H1 (cell line): ENCODE data around the gene SETD9. TPM values are rescaled to one million over a fixed set of nuclear protein-coding genes. Genes with fewer than 3 reads are reported as not detected.

ENCODE experiments used
- CTCF ChIA-PET: fragments of 300-600 bp; sonication (Branson Sonifier 250); formaldehyde crosslinking; loops from one replicate; lab custom pipeline; 2021; ENCODE audit not compliant: partially characterized antibody; lab: Charles Lee
- POLR2A ChIA-PET: fragments of 300-600 bp; sonication (Branson Sonifier 250); formaldehyde crosslinking; loops from one replicate; lab custom pipeline; 2021; ENCODE audit warnings: inconsistent platforms; ENCODE audit not compliant: partially characterized antibody; lab: Charles Lee
- DNase-seq, 2 experiments: peaks; one replicate each; pipeline versions ENCODE4 v3.0.0 to v3.0.0-alpha.2; 2010 to 2022; ENCODE audit warnings: low spot score in 2 of 2, low read depth in 1 of 2, mixed read lengths in 1 of 2
- FAIRE-seq: peaks from 2 replicates; lab custom pipeline; 2011; peaks lifted over from hg19 to GRCh38; lab: Jason Lieb, UNC
- H2AFZ ChIP-seq: 2 replicates; pipeline ENCODE4 v1.8.1; 2012; ENCODE audit warnings: low read length, inconsistent platforms
- H2AK5ac ChIP-seq: 2 replicates; pipeline ENCODE4 v1.6.1; 2013; ENCODE audit warnings: low read depth, low read length
- H2BK120ac ChIP-seq: replicated peaks from 2 replicates; pipeline ENCODE3; 2013; ENCODE audit warnings: low read depth, low read length, inconsistent platforms
- H2BK12ac ChIP-seq: 2 replicates; pipeline ENCODE4 v1.6.1; 2013; ENCODE audit warnings: low read depth, low read length
- H2BK15ac ChIP-seq: 2 replicates; pipeline ENCODE4 v1.6.1; 2013; ENCODE audit warnings: low read length
- H2BK20ac ChIP-seq: 2 replicates; pipeline ENCODE4 v1.6.1; 2013; ENCODE audit warnings: low read length
- H2BK5ac ChIP-seq: 2 replicates; pipeline ENCODE4 v1.6.1; 2013; ENCODE audit warnings: low read depth, low read length
- H3K14ac ChIP-seq: 2 replicates; pipeline ENCODE4 v1.6.1; 2013; ENCODE audit warnings: inconsistent platforms; ENCODE audit not compliant: insufficient read length
- H3K18ac ChIP-seq: 2 replicates; pipeline ENCODE4 v1.6.1; 2013; ENCODE audit warnings: low read length; ENCODE audit errors: extremely low read depth
- H3K23ac ChIP-seq: 2 replicates; pipeline ENCODE4 v1.6.1; 2013; ENCODE audit warnings: inconsistent platforms; ENCODE audit not compliant: insufficient read length
- H3K23me2 ChIP-seq: 2 replicates; pipeline ENCODE4 v1.6.1; 2013; ENCODE audit warnings: low read depth, low read length
- H3K27ac ChIP-seq: 2 replicates; pipeline ENCODE4 v1.6.1; 2011; ENCODE audit warnings: low read depth, low read length, inconsistent platforms
- H3K27me3 ChIP-seq, 4 experiments: replicated peaks in 1 of 4; 1 replicate in 1 of 4; 2 replicates in 3 of 4; pipeline versions ENCODE4 v1.6.1 to v1.8.1; 2011 to 2013; ENCODE audit warnings: low read length in 3 of 4, mild to moderate bottlenecking in 3 of 4, inconsistent platforms in 2 of 4, mixed read lengths in 2 of 4, moderate library complexity in 1 of 4; ENCODE audit not compliant: control insufficient read depth in 3 of 4, insufficient read depth in 3 of 4; ENCODE audit errors: extremely low read depth in 1 of 4
- H3K36me3 ChIP-seq, 4 experiments: 2 replicates each; pipeline versions ENCODE4 v1.6.1 to v1.8.1; 2011 to 2013; ENCODE audit warnings: mild to moderate bottlenecking in 4 of 4, low read length in 3 of 4, moderate library complexity in 2 of 4, control low read depth in 1 of 4, inconsistent platforms in 1 of 4; ENCODE audit not compliant: insufficient read depth in 4 of 4, control insufficient read depth in 2 of 4
- H3K4ac ChIP-seq: replicated peaks from 2 replicates; pipeline ENCODE3; 2013; ENCODE audit warnings: low read length, low read depth, mixed read lengths, inconsistent platforms; ENCODE audit not compliant: insufficient read length
- H3K4me1 ChIP-seq, 4 experiments: replicated peaks in 1 of 4; 1 replicate in 1 of 4; 2 replicates in 3 of 4; pipeline versions ENCODE4 v1.6.1 to v1.8.1; 2011 to 2013; ENCODE audit warnings: low read length in 3 of 4, inconsistent platforms in 2 of 4, mixed read lengths in 1 of 4; ENCODE audit not compliant: insufficient read depth in 4 of 4, control insufficient read depth in 3 of 4
- H3K4me2 ChIP-seq, 2 experiments: 2 replicates each; pipeline versions ENCODE4 v1.6.1 to v1.8.1; 2011 to 2013; ENCODE audit warnings: low read depth in 2 of 2, low read length in 2 of 2, control low read depth in 1 of 2, inconsistent platforms in 1 of 2, mild to moderate bottlenecking in 1 of 2; ENCODE audit not compliant: insufficient read depth in 1 of 2
- H3K4me3 ChIP-seq, 4 experiments: fragments of 200-600, 300-600 bp in 1 of 4; sonication (generic), shearing (Covaris generic), sonication (Bioruptor Twin) in 1 of 4; 2 replicates each; pipeline versions ENCODE4 v1.5.1 to v1.8.1; 2011 to 2016; ENCODE audit warnings: low read length in 4 of 4, low read depth in 3 of 4, control low read depth in 2 of 4, inconsistent platforms in 2 of 4, mild to moderate bottlenecking in 2 of 4, mixed read lengths in 1 of 4, moderate library complexity in 1 of 4; ENCODE audit not compliant: insufficient read depth in 2 of 4; ENCODE audit errors: extremely low read depth in 1 of 4
- H3K56ac ChIP-seq: replicated peaks from 2 replicates; pipeline ENCODE3; 2013; ENCODE audit warnings: low read depth, mild to moderate bottlenecking, mixed read lengths, low read length, inconsistent platforms; ENCODE audit not compliant: insufficient read length
- H3K79me1 ChIP-seq: 2 replicates; pipeline ENCODE4 v1.6.1; 2013; ENCODE audit warnings: low read depth, low read length, control low read depth
- H3K79me2 ChIP-seq, 2 experiments: 2 replicates each; pipeline versions ENCODE4 v1.6.1 to v1.8.1; 2012 to 2013; ENCODE audit warnings: low read length in 2 of 2, mild to moderate bottlenecking in 2 of 2, inconsistent platforms in 1 of 2; ENCODE audit not compliant: insufficient read depth in 2 of 2, control insufficient read depth in 1 of 2
- H3K9ac ChIP-seq, 4 experiments: replicated peaks in 1 of 4; 1 replicate in 1 of 4; 2 replicates in 3 of 4; pipeline versions ENCODE4 v1.6.1 to v1.8.1; 2011 to 2013; ENCODE audit warnings: low read depth in 3 of 4, low read length in 3 of 4, control low read depth in 2 of 4, mild to moderate bottlenecking in 2 of 4, moderate library complexity in 2 of 4, inconsistent platforms in 1 of 4; ENCODE audit errors: extremely low read depth in 1 of 4
- H3K9me3 ChIP-seq, 2 experiments: 2 replicates each; pipeline versions ENCODE4 v1.6.1 to v1.8.1; 2012 to 2013; ENCODE audit warnings: mild to moderate bottlenecking in 2 of 2, moderate library complexity in 2 of 2, control low read depth in 1 of 2, inconsistent platforms in 1 of 2, low read depth in 1 of 2, low read length in 1 of 2, mixed read lengths in 1 of 2; ENCODE audit not compliant: insufficient read depth in 2 of 2
- H4K20me1 ChIP-seq, 2 experiments: replicated peaks in 1 of 2; 2 replicates each; pipeline versions ENCODE3 to v1.8.1; 2011 to 2013; ENCODE audit warnings: inconsistent platforms in 2 of 2, low read length in 2 of 2, mild to moderate bottlenecking in 1 of 2; ENCODE audit not compliant: insufficient read depth in 2 of 2, control insufficient read depth in 1 of 2
- H4K5ac ChIP-seq: 2 replicates; pipeline ENCODE4 v1.6.1; 2013; ENCODE audit warnings: low read length, low read depth, mixed read lengths, inconsistent platforms; ENCODE audit not compliant: insufficient read length
- H4K8ac ChIP-seq: 2 replicates; pipeline ENCODE4 v1.8.0; 2013; ENCODE audit warnings: mild to moderate bottlenecking, moderate library complexity, low read length, inconsistent platforms; ENCODE audit not compliant: insufficient read depth; ENCODE audit errors: extremely low read depth
- H4K91ac ChIP-seq: replicated peaks from 2 replicates; pipeline ENCODE3; 2013; ENCODE audit warnings: low read length, mixed read lengths, inconsistent platforms; ENCODE audit not compliant: insufficient read length
- BRCA1 ChIP-seq: IDR thresholded peaks from 2 replicates; pipeline ENCODE4 v1.6.1; 2012; ENCODE audit warnings: low read depth, low read length, improper control_type of control experiment
- CTCF ChIP-seq, 3 experiments: IDR thresholded peaks; 1 replicate in 2 of 3; 2 replicates in 1 of 3; pipeline versions ENCODE4 v1.5.1 to v1.6.1; 2011; ENCODE audit warnings: low read length in 3 of 3, mild to moderate bottlenecking in 3 of 3, inconsistent platforms in 2 of 3, low read depth in 1 of 3, moderate library complexity in 1 of 3; ENCODE audit not compliant: insufficient read depth in 1 of 3; ENCODE audit errors: control extremely low read depth in 1 of 3
- POLR2AphosphoS5 ChIP-seq: IDR thresholded peaks from 2 replicates; pipeline ENCODE4 v1.6.1; 2011; ENCODE audit warnings: low read depth, low read length
- RAD21 ChIP-seq, 2 experiments: IDR thresholded peaks in 1 of 2; conservative IDR thresholded peaks in 1 of 2; 2 replicates each; pipeline ENCODE4 v1.6.1; 2011; ENCODE audit warnings: low read depth in 2 of 2, low read length in 2 of 2, improper control_type of control experiment in 1 of 2, inconsistent platforms in 1 of 2, mild to moderate bottlenecking in 1 of 2, moderate library complexity in 1 of 2
- SAP30 ChIP-seq: fragments of 300-600 bp; sonication (generic); IDR thresholded peaks from 2 replicates; pipeline ENCODE4 v1.7.1; 2012; ENCODE audit warnings: low read length, moderate library complexity, mild to moderate bottlenecking, inconsistent platforms; ENCODE audit not compliant: insufficient read depth, insufficient replicate concordance
- SIN3A ChIP-seq, 2 experiments: IDR thresholded peaks in 1 of 2; conservative IDR thresholded peaks in 1 of 2; 2 replicates each; pipeline ENCODE4 v1.6.1; 2011 to 2012; ENCODE audit warnings: low read length in 2 of 2, improper control_type of control experiment in 1 of 2, low read depth in 1 of 2, mild to moderate bottlenecking in 1 of 2
- SP1 ChIP-seq: IDR thresholded peaks from 2 replicates; pipeline ENCODE4 v1.6.1; 2011; ENCODE audit warnings: low read depth, low read length
- TBP ChIP-seq: IDR thresholded peaks from 2 replicates; pipeline ENCODE4 v1.6.1; 2011; ENCODE audit warnings: low read depth, low read length, improper control_type of control experiment
- WGBS, 2 experiments: shearing (Covaris generic) in 1 of 2; methylation state at CpG; one replicate each; pipeline versions ENCODE4 v1.1.6 to v1.1.7; 2013 to 2015; ENCODE audit warnings: low lambda C conversion rate in 2 of 2, mixed read lengths in 2 of 2, inconsistent platforms in 1 of 2, low coverage in 1 of 2, missing lambda C conversion rate in 1 of 2; ENCODE audit not compliant: insufficient replicate concordance in 2 of 2, insufficient coverage in 1 of 2, insufficient read length in 1 of 2; ENCODE audit errors: extremely low coverage in 1 of 2, missing lambda C conversion rate in 1 of 2; 5-methylcytosine and 5-hydroxymethylcytosine counted together
- polyA plus RNA-seq, 7 experiments: library from polyadenylated mRNA; depleted of rRNA in 3 of 7; stranded (reverse) in 5 of 7; unstranded in 2 of 7; fragments of >200 nt in 5 of 7; fragments of 200-250 nt in 2 of 7; gene quantifications; 1 replicate in 5 of 7; 2 replicates in 1 of 7; 4 replicates in 1 of 7; pipeline versions ENCODE4 v1.2.1 to v1.2.3, GENCODE V29; 2011 to 2013; ENCODE audit warnings: missing spikeins in 2 of 7, mixed read lengths in 2 of 7
- total RNA-seq: library from RNA; stranded (reverse); fragmentation: NEBNext Ultra II Directional; extraction: Animal tissue kit (Norgen Biotek cat#: 25700); gene quantifications from 2 replicates; pipeline ENCODE4 v1.2.1, GENCODE V29; 2021

SETD9 gene
- total and polyA plus RNA-seq, 2 of the 8 experiments (the other 6 are each of a cell fraction or from before 2014, with no cell fraction given), result 4.5 to 11.9 TPM

- peak; percentile 76 for FAIRE-seq
- Histone ChIP-seq H2BK120ac (no peak overlapping the region), H3K23me2 (peaks cover 13% of the 10 kb centered on the region), H3K79me1 (0 out of 2 replicates have a peak, but pooled peaks cover 4% of the 10 kb centered on the region), H3K18ac (no peak overlapping the region; the same call in 1 of the 2 replicates), H3K4me3 (peak overlapping the region; percentile 59 to 89 (median 82)), H2AK5ac (0 out of 2 replicates have a peak overlapping the region, but pooled peaks have one; percentile 39), H3K4me2 (peak overlapping the region; percentile 81 to 93), H4K20me1 (peaks cover 4 to 5% of the 10 kb centered on the region in 2 experiments), H3K79me2 (peaks cover 4 to 40% of the 10 kb centered on the region in 2 experiments; a peak in 3 of 4 replicates), H3K9me3 (no peaks in the 10 kb centered on the region), H3K23ac (no peak overlapping the region), H3K14ac (no peak overlapping the region), H3K36me3 (peaks cover 0 to 36% (median 3%) of the 10 kb centered on the region in 4 experiments; a peak in 5 of 8 replicates), H4K8ac (no peak overlapping the region), H2AFZ (no peak overlapping the region), H3K27ac (no peak overlapping the region), H3K9ac (peak overlapping the region in 3 of 4 experiments; percentile 35 to 85 (median 83); a peak in 5 of 7 replicates), H3K4ac (no peak overlapping the region), H2BK12ac (peak overlapping the region; percentile 14; the same call in 1 of the 2 replicates), H4K91ac (no peak overlapping the region), H3K4me1 (peaks cover 0 to 5% (median 2%) of the 10 kb centered on the region in 4 experiments; a peak in 3 of 7 replicates), H2BK5ac (no peak overlapping the region), H3K27me3 (peaks cover 0 to 7% (median 2%) of the 10 kb centered on the region in 4 experiments; a peak in 3 of 7 replicates), H4K5ac (no peak overlapping the region), H2BK20ac (no peak overlapping the region), H3K56ac (no peak overlapping the region), H2BK15ac (no peak overlapping the region)
- 3% methylated on average over 29 of the region's 33 CpGs; no CpG with 5 or more reads in 1 of the 2 experiments for WGBS, 2 experiments
- ChIA-PET POLR2A (interaction anchor here (0.8 to 3.7 kb wide), 13 partner anchors 10 to 317 kb away, joined by 3 to 30 read pairs (median 3); partner anchors contain the start of gene SETD9), CTCF (interaction anchor here (0.7 to 2.6 kb wide), 9 partner anchors 12 to 680 kb away, joined by 3 to 17 read pairs (median 3); partner anchors contain the start of gene SETD9)
- DNase-seq, result peak in 1 of 2 experiments; percentile 72
- 0 out of 4 replicates have a peak, but pooled peaks of 1 of the 2 experiments have one; percentile 28 for TF ChIP-seq SIN3A (conservative IDR thresholded peaks at IDR 0.05 in 1 of 2, IDR thresholded peaks at IDR 0.05 in 1 of 2; ENCODE audit: low read depth in 1 of 2, low read length in 2 of 2)
- TF ChIP-seq CTCF (IDR thresholded peaks at IDR 0.05; ENCODE audit: control extremely low read depth in 1 of 3, insufficient read depth in 1 of 3, low read depth in 1 of 3, low read length in 3 of 3), result no peak
- TF ChIP-seq TBP, result peak; percentile 12; the same call in 1 of the 2 replicates
- 0 out of 4 replicates have a peak, but pooled peaks of 1 of the 2 experiments have one; percentile 0 for TF ChIP-seq RAD21 (IDR thresholded peaks at IDR 0.05 in 1 of 2, conservative IDR thresholded peaks at IDR 0.05 in 1 of 2; ENCODE audit: low read depth in 2 of 2, low read length in 2 of 2)
- peak; percentile 45; the same call in 1 of the 2 replicates for TF ChIP-seq POLR2AphosphoS5
- peak; percentile 24 for TF ChIP-seq SAP30
- TF ChIP-seq BRCA1, result no peak
- no peak for TF ChIP-seq SP1
Measured at GRCh38 chr5:56950626-56951125, 41.3 kb downstream of the SETD9 start.
